ENCODE measurements around the gene FBXO3.
"Not testable (repeated sequence)": the region's sequence is repeated elsewhere in the genome, so short reads cannot be mapped to it uniquely, and the experiment has no call there.

Gene FBXO3

GRCh38 chr11:33773987-33774735 is at the start of gene FBXO3:
Gene FBXO3 (minus strand): TSS chr11:33774520. CDS start chr11:33774497, 23 bp downstream.
- DNase-seq = peak; percentile 91

GRCh38 chr11:33822981-33823380 is 48.7 kb upstream of the FBXO3 start:
- not testable (repeated sequence) for DNase-seq

GRCh38 chr11:33819278-33820035 is 45.1 kb upstream of the FBXO3 start:
- no peak for DNase-seq

- DNase-seq = peak; percentile 79
These were observed 34.0 kb upstream of the FBXO3 start for GRCh38 chr11:33808228-33808828.

- DNase-seq = no peak
These were observed 30.2 kb upstream of the FBXO3 start for GRCh38 chr11:33804471-33804870.

- DNase-seq = no peak
These were observed 28.1 kb upstream of the FBXO3 start for GRCh38 chr11:33802194-33802950.

GRCh38 chr11:33801821-33802193 is 27.5 kb upstream of the FBXO3 start:
- no peak for DNase-seq

GRCh38 chr11:33797879-33798278 is 23.6 kb upstream of the FBXO3 start:
- DNase-seq = no peak

GRCh38 chr11:33790040-33790439 is 15.7 kb upstream of the FBXO3 start:
- DNase-seq = no peak

GRCh38 chr11:33788095-33788494 is 13.8 kb upstream of the FBXO3 start:
- not testable (repeated sequence) for DNase-seq

- no peak for DNase-seq
These were observed 12.8 kb upstream of the FBXO3 start for GRCh38 chr11:33787076-33787475.

GRCh38 chr11:33785609-33786008 is 11.3 kb upstream of the FBXO3 start:
- no peak for DNase-seq

GRCh38 chr11:33779849-33780528 is 5.7 kb upstream of the FBXO3 start:
- no peak for DNase-seq

GRCh38 chr11:33778675-33779074 is 4.4 kb upstream of the FBXO3 start:
- no peak for DNase-seq

- DNase-seq = peak; percentile 56
These were observed 3.6 kb upstream of the FBXO3 start for GRCh38 chr11:33777906-33778305.

- DNase-seq = no peak
These were observed 1.6 kb upstream of the FBXO3 start for GRCh38 chr11:33775832-33776470.

GRCh38 chr11:33775467-33775807 is 1.1 kb upstream of the FBXO3 start:
- no peak for DNase-seq

GRCh38 chr11:33774736-33775466 is 581 bp upstream of the FBXO3 start:
- no peak for DNase-seq

GRCh38 chr11:33773404-33773986 is 825 bp downstream of the FBXO3 start:
- peak; percentile 47 for DNase-seq

- no peak for DNase-seq
These were observed 1.4 kb downstream of the FBXO3 start for GRCh38 chr11:33772870-33773269.

GRCh38 chr11:33772300-33772699 is 2.0 kb downstream of the FBXO3 start:
- DNase-seq = no peak
